Ovary (tissue), 10 donors: ENCODE data around the gene LIPM. TPM values are rescaled to one million over a fixed set of nuclear protein-coding genes. Genes with fewer than 3 reads are reported as not detected.

Source experiments
- DNase-seq, 5 donors: peaks; one replicate each; pipeline ENCODE4 v3.0.0-alpha.2; 2019 to 2020
- H3K27ac ChIP-seq, 2 donors: fragments of 200-600 bp; one replicate each; pipeline versions ENCODE4 v1.5.1 to v1.8.0; 2019 to 2022
- H3K27me3 ChIP-seq: fragments of 200-600 bp; one replicate; pipeline ENCODE4 v1.8.0; 2022
- H3K36me3 ChIP-seq: fragments of 200-600 bp; sonication (generic); one replicate; pipeline ENCODE4 v1.5.1; 2019
- H3K4me1 ChIP-seq: one replicate; pipeline ENCODE4 v1.8.1; 2013; ENCODE audit warnings: mild to moderate bottlenecking, moderate library complexity; ENCODE audit not compliant: insufficient read depth
- H3K4me3 ChIP-seq: fragments of 200-600 bp; sonication (generic); one replicate; pipeline ENCODE4 v1.5.1; 2017
- H3K9me3 ChIP-seq, 2 donors: fragments of 200-600 bp in 1 of 2; sonication (generic) in 1 of 2; one replicate each; pipeline versions ENCODE4 v1.5.1 to v1.8.1; 2013 to 2019; ENCODE audit warnings: mild to moderate bottlenecking in 1 of 2, moderate library complexity in 1 of 2
- EP300 ChIP-seq: sonication (generic); formaldehyde crosslinking; IDR thresholded peaks from one replicate; pipeline ENCODE4 v1.6.1; 2017; ENCODE audit warnings: antibody characterized with exemption
- POLR2A ChIP-seq: fragments of 450-650 bp; IDR thresholded peaks from one replicate; pipeline ENCODE4 v1.6.1; 2017; ENCODE audit warnings: antibody characterized with exemption, mild to moderate bottlenecking, moderate library complexity
- WGBS, 3 donors: extraction: QIAGEN DNeasy Blood & Tissue Kit in 1 of 3; methylation state at CpG; one replicate each; pipeline versions ENCODE4 v1.1.5 to v1.1.7; 2013 to 2017; 5-methylcytosine and 5-hydroxymethylcytosine counted together
- intact Hi-C, 4 donors: fragments of 100-400 bp; cut with DNase I; formaldehyde crosslinking; loops; one replicate each; pipeline versions ENCODE4 v1.11.0 to v1.15.1; 2022 to 2023
- long read RNA-seq, 3 donors: library from polyadenylated mRNA in 2 of 3; unstranded in 2 of 3; transcript quantifications; one replicate each; pipeline ENCODE4 v2.0.0 and lab custom pipeline, GENCODE V29; 2021 to 2026
- polyA plus RNA-seq, 2 donors: library from polyadenylated mRNA; stranded (reverse); fragments of 200-250 nt in 1 of 2; fragments of 350-450 nt in 1 of 2; fragmentation: Illumina TruSeq in 1 of 2; extraction: RNeasy Lipid Tissue Mini Kit (QIAGEN cat#74804) in 1 of 2; gene quantifications; one replicate each; pipeline ENCODE4 v1.2.3, GENCODE V29; 2013 to 2014
- total RNA-seq, 7 donors: library from RNA; depleted of rRNA in 2 of 7; stranded (reverse); fragments of >200 nt in 2 of 7; fragmentation: NEBNext Ultra II Directional in 3 of 7; extraction: Animal tissue kit (Norgen Biotek cat#: 25700) in 3 of 7; gene quantifications; one replicate each; pipeline versions ENCODE4 v1.1.0 to v1.2.4, GENCODE V29; 2016 to 2023
- TF ChIP-seq, protein P1 (sequence below), 3 donors: fragments of 450-650 bp in 2 of 3; fragments of 200-600 bp in 1 of 3; IDR thresholded peaks; one replicate each; pipeline versions ENCODE4 v1.5.1 to v1.8.0; 2016 to 2022; ENCODE audit warnings: antibody characterized with exemption in 3 of 3, mild to moderate bottlenecking in 1 of 3
- donor health status: DM: no; HTN: no; CAD: no; lungs with moderate emphysema.
- donor health status: DM: no; HTN: no; CAD: no.
- donor health status: Bipolar disorder and iron deficiency.
- donor health status: DM: yes; HTN: yes; CAD: no.
- donor health status: DM: no; HTN: no; CAD: no.
- donor health status: DM: yes; HTN: yes; CAD: no.

LIPM gene, protein sequence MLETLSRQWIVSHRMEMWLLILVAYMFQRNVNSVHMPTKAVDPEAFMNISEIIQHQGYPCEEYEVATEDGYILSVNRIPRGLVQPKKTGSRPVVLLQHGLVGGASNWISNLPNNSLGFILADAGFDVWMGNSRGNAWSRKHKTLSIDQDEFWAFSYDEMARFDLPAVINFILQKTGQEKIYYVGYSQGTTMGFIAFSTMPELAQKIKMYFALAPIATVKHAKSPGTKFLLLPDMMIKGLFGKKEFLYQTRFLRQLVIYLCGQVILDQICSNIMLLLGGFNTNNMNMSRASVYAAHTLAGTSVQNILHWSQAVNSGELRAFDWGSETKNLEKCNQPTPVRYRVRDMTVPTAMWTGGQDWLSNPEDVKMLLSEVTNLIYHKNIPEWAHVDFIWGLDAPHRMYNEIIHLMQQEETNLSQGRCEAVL
- not detected for total RNA-seq
- polyA plus RNA-seq: not detected
- long read RNA-seq, donor 1: 0 reads
- long read RNA-seq, donor 2: 0 reads
- long read RNA-seq, donor 3: 0 reads

DNA sequence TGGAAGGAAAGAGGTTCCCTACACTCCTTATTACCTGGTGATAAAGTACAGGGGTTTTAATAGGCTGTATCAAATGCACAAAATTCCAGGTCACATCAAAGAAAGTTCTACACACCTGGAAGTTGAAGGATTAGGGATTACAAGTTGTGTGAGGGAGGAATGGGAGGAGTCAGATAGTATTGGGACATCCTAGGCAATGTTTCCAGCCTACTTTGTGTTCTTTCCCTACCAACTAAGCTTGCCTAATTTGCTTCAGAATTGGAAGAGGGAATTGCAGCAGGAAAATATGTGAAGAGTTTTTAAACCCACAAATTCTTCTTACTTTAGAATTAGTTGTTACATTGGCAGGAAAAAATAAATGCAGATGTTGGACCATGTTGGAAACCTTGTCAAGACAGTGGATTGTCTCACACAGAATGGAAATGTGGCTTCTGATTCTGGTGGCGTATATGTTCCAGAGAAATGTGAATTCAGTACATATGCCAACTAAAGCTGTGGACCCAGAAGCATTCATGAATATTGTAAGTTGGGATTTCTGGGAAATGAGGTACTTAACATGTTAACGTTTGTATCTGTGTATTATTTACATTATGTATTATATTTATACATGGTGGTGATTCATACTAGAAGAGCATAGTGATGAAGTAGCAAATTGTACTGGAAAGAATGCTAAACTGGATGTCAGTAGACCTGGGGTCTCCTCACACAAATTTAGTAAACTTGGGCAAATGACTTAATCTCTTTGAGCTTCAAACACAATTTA, at the start of gene LIPM:
Gene LIPM (plus strand): TSS at position 208 of the 763 bp plus-strand sequence. CDS start 167 bp downstream, at position 375.
- Histone ChIP-seq H3K4me1 (no peaks in the 10 kb centered on the region), H3K27me3 (no peaks in the 10 kb centered on the region), H3K4me3 (no peak within 1 kb of the TSS), H3K27ac (no peak within 1 kb of the TSS), H3K36me3 (no peaks in the 10 kb centered on the region), H3K9me3 (no peaks in the 10 kb centered on the region)
- no peak for DNase-seq
- intact Hi-C loops: no loop called here
- 79 to 86% (median 85%) methylated on average over 2 of the region's 2 CpGs for WGBS, 3 donors
- TF ChIP-seq, protein P1, sequence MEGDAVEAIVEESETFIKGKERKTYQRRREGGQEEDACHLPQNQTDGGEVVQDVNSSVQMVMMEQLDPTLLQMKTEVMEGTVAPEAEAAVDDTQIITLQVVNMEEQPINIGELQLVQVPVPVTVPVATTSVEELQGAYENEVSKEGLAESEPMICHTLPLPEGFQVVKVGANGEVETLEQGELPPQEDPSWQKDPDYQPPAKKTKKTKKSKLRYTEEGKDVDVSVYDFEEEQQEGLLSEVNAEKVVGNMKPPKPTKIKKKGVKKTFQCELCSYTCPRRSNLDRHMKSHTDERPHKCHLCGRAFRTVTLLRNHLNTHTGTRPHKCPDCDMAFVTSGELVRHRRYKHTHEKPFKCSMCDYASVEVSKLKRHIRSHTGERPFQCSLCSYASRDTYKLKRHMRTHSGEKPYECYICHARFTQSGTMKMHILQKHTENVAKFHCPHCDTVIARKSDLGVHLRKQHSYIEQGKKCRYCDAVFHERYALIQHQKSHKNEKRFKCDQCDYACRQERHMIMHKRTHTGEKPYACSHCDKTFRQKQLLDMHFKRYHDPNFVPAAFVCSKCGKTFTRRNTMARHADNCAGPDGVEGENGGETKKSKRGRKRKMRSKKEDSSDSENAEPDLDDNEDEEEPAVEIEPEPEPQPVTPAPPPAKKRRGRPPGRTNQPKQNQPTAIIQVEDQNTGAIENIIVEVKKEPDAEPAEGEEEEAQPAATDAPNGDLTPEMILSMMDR (IDR thresholded peaks at IDR 0.05): no peak
- TF ChIP-seq EP300 (no peak), POLR2A (no peak)

DNA sequence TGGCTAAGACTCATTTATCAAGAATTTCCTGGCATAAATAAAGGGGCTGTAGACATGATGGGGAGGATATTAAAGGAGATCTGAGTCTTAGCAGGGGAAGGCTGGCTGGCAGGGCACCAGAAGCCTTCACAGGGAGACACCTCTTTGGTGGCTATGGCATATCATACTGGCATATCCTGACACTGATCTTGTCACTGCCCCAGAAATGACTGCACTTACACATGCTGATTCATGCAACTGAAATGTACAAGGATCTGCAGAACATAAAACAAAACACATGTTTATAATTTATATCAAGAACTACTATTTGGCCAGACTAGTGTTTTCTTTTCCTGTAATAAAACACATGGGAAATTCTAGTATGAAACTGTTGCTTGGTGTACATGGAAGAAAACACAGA, 48.2 kb upstream of the LIPM start:
- H3K4me3 ChIP-seq: no peak overlapping the region
- H3K27me3 ChIP-seq: no peaks in the 10 kb centered on the region
- no peak for TF ChIP-seq EP300
- TF ChIP-seq, protein P1 (IDR thresholded peaks at IDR 0.05): no peak
- TF ChIP-seq POLR2A: no peak
- no peaks in the 10 kb centered on the region for H3K4me1 ChIP-seq
- no peaks in the 10 kb centered on the region for H3K9me3 ChIP-seq
- H3K27ac ChIP-seq: no peak overlapping the region
- H3K36me3 ChIP-seq: no peaks in the 10 kb centered on the region
- intact Hi-C loops: no loop called here
- no peak for DNase-seq

DNA sequence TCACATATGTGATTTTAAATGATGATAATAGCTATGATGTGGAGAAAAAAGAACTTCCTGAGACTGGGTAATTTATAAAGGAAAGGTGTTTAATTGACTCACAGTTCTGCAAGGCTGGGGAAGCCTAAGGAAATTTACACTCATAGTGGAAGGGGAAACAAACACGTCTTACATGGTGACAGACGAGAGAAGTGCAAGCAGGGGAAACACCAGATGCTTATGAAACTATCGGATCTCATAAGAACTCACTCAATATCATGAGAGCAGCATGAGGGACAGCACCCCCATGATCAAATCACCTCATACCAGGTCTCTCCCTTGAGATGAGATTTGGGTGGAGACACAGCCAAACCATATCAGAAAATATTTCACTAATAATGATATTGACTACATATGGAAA, 46.8 kb upstream of the LIPM start:
- Histone ChIP-seq H3K4me1 (no peaks in the 10 kb centered on the region), H3K27ac (no peak overlapping the region), H3K9me3 (no peaks in the 10 kb centered on the region), H3K4me3 (no peak overlapping the region), H3K36me3 (no peaks in the 10 kb centered on the region), H3K27me3 (no peaks in the 10 kb centered on the region)
- intact Hi-C loops: no loop called here
- WGBS, 3 donors: 93 to 94% (median 94%) methylated on average over 3 of the region's 3 CpGs
- DNase-seq: no peak
- TF ChIP-seq POLR2A: no peak
- TF ChIP-seq, protein P1 (IDR thresholded peaks at IDR 0.05): no peak
- no peak for TF ChIP-seq EP300

DNA sequence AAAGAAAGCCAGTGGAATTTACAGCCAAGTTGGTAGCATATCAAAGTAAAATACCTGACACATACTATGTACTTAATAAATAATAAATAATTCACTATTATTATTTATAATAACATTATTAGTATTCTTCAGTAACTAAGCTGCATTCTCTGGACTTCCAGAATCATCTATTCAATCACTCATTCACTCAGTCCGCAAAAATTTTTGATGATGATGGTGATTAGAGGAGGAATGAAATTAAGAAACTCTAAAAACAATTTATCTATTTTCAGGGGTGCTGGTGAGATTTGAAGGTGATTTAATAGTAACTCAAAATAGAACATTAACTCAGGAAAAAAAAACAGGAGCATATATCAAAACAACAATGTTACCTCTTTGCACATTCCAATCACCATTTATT, 45.9 kb upstream of the LIPM start:
- no peak for TF ChIP-seq POLR2A
- no peak for TF ChIP-seq EP300
- TF ChIP-seq, protein P1 (IDR thresholded peaks at IDR 0.05): no peak
- Histone ChIP-seq H3K27me3 (no peaks in the 10 kb centered on the region), H3K4me1 (no peaks in the 10 kb centered on the region), H3K4me3 (no peak overlapping the region), H3K36me3 (no peaks in the 10 kb centered on the region), H3K27ac (no peak overlapping the region), H3K9me3 (no peaks in the 10 kb centered on the region)
- WGBS, 3 donors: 0% methylated on average over 1 of the region's 1 CpG
- no peak for DNase-seq
- intact Hi-C loops: no loop called here
